NCI-H526 (cell line): ENCODE results near the gene PNKP.

Source experiments
- DNase-seq, 2 experiments: peaks; one replicate each; lab custom pipeline; 2025; lab: John Stamatoyannopoulos, UW

PNKP gene

DNA sequence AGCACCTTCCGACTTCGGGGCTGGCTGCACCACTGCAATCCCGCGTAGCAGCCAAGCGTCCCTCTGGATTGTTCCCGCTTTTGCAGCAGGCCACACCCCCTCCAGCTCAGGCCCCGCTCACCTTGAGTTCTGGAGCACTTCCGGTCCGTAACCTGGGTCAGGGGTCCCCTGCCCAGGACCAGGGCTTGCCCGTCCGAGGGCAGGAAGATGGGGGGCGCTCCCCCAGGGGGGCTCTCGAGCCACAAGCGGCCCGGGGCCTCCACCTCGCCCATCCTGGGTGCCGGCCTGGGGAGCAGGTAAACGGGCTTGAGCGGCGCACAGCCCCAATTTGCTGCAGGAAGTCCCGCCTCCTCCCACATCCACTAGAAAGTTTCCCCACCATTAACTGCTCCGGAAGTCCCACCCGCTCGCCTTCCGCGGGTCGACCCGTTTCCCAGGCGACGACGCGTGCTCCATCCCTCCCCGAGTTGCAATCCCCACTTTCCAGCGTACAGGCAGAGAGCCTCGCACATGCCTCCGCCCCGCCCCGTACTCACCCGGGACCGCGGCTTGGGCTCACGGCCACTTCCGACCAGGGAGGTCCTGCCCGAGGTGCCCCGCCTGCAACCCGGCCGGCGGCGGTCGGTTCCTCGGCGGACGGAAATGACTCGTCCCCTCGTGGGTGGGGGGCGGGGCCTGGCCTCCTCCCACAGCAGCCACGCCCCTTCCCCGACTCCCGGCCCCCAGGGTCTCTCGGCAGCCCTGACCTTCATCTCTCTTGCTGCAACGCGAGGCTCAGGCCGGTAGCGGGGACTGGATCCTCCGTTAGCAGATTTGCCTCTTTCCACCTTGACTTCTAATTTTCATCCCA is at the start of gene PNKP:
PNKP (minus strand) TSS at position 644 of the 850 bp plus-strand sequence; CDS start at position 272, 372 bp downstream.
- DNase-seq, result peak; percentile 90 to 97

DNA sequence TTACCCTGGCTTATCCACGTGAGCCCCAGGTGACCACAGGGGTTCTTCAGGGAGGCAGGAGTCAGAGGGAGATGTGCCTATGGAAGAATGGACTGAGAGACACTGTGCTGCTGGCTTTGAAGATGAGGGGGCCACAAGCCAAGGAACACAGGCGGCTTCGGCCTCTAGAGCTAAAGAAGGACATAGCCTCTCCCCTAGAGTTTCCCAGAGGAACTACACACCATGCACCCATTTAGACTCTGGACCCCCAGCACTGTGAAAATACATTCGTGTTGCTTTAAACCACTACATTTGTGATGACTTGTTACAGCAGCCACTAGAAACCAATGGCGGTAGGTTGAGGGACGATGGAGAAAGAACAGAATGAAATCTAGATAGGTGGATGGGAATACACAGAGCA is 47.9 kb upstream of the PNKP start:
- no peak for DNase-seq

DNA sequence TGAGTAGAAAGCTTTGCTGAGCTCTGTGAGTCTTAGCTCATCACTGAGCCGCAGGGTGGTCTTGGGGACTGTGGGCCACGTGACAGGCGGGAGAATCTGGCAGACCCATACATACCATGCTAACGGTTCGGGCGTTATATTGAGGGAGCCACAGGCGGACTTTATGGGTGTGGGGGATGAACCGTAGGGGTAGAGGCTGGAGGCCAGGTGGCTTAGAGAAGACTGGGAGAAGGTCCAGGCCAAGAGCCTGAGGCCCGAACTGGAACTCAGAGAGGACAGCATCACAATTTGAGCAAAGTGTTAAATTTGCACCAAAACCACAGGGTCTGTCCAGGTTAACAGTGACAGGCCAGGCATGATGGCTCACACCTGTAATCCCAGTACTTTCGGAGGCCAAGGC is 46.3 kb upstream of the PNKP start:
- DNase-seq, result no peak

GRCh38 chr19:49912965-49913685 is 45.7 kb upstream of the PNKP start:
- DNase-seq, result no peak

- no peak for DNase-seq
Measured at GRCh38 chr19:49911381-49912145, 44.2 kb upstream of the PNKP start.

DNA sequence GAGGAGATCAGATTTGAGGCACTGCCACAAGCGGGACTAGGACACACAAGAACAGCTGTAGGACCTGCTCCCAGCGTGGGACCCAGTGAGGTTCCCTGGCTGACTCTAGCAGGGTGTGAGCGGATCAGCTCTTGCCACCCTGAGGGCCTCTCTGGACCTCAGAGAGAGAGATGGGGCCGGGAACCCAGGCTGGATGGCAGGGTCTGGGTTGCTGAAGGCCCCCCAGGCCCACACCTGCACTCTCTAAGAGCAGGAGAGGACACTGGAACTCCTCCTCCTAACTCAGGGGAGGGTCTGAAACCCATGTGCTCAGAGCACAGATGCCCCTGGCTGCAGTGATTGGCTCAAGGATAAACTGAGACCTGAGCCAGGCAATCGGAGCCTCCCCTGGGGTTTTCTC is 42.8 kb upstream of the PNKP start:
- no peak for DNase-seq

GRCh38 chr19:49908480-49909420 is 41.4 kb upstream of the PNKP start:
- no peak for DNase-seq

- no peak for DNase-seq
Measured at GRCh38 chr19:49907745-49908446, 40.5 kb upstream of the PNKP start.

DNA sequence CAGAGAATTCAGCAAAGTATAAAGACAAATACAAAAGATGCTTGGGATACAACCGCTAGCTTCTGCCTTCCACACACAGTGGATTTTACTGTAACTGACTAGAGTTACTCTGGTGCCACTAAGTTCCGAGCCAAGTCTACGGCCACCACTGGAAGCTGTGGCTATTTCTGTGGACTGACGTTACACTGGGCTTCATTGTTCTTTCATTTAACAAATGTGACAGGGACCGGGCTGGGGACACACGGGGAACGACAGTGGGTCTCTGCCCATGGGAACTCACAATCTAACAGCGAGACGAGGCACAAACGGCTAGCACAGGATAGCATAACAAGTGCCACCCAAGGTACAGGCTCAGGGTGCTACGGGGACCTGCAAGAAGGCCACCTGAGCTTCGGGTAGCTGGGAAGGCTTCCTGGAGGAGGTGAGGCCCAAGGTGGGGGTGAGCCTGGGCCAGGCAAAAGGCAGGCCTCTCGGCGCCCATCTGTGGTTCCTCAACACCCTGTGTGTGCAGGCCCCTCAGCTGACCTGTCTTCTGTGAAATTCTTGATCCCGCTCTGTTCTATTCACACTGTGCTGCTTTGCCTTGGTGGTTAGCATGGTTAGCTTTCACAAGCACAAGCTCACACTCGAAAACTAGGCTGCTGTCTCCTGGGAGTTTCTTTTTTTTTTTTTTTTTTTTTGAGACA is 39.6 kb upstream of the PNKP start:
- DNase-seq, result no peak

GRCh38 chr19:49904136-49904535 is 36.8 kb upstream of the PNKP start:
- no peak for DNase-seq

GRCh38 chr19:49896863-49897621 is 29.7 kb upstream of the PNKP start, which contains the start of gene IL4I1:
IL4I1 (minus strand) TSS chr19:49896887; CDS start chr19:49896160, 727 bp downstream.
- no peak for DNase-seq

DNA sequence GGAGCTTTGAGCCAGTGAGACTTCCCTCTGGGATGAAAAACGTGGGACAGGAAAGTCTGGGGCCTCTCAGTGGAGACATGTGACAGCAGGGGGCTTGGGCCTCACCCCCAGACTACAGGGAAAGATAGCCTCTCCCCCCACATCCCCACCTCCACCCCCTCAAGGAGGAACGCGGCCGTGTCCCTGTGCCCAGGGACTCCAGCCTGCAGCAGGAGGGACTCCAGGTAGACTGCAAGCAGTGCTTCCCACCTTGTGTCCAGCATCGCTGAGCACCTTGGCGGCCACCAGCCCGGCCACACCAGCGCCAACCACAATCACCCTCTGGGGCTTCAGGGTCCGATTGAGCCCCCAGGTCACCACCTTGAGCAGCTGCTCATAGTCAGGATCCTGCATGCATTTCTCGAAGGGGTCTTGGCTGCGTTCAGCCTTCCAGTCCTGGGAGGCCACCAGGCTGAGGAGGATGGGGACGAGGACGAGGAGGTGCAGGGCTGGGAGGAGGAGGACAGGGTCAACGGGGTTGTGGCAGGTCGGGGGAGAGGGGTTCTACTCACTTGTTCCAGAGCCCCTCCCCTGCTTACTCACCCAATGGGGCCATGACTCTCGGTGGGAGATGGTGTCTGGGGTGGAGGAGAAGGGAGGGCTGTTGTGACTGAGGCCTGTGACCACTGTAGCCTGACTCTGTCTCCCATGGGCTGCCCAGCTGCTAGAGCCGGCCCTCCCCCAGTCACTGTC is 28.4 kb upstream of the PNKP start:
- DNase-seq, result no peak

GRCh38 chr19:49894879-49895565 is 27.6 kb upstream of the PNKP start:
- no peak for DNase-seq

DNA sequence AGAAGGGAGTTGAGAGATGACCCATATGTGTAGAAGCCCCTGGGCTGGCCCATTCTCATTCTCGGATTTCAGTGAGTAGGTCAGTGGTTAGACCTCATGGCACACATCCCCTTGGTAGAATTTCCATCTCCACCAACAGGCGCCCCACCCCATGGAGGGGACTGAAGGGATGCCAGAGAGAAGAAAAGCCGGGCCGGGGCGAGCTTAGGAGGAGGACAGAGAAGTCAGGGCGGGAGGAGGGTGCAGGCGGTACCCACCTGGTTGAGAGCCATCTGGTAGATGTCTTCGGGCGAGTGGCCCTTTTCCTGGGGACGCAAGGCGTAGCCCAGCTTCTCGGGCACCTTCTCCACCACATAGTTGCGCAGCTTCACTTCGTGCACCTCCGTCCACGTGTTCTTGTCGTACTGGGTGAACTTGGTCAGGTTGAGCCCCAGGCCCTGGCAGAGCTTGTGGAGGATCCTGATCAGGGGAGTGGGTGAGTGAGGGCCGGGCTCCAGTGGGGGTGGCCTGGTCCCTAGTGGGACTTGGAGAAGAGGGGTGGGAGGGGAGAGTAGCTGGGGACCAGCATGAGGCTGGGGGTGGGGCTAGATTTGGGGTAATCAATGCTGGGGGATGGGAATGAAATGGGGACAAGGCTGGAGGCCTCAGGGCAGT is 26.8 kb upstream of the PNKP start:
- DNase-seq, result no peak

DNA sequence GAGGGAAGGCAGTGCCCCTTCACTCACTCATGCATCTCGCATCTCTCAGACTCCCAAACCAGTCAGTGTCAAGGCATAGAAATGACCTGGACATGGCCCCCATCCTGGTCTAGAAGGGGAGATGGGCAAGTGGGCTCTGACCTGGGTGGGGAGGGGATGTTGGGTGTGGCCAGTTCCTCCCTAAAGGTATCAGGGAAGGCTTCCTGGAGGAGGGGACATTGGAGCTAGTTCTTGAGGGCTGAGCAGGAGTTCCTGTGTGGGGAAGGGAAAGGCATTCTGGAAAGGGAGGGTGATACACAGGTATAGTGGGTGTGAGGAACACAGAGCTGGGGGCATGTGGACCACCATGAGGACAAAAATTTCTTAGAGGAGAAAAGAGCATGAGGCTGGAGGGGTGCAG is 25.3 kb upstream of the PNKP start:
- DNase-seq, result no peak

GRCh38 chr19:49891393-49891792 is 24.0 kb upstream of the PNKP start:
- no peak for DNase-seq
